ENCODE measurements around the gene LHPP.

Gene LHPP

DNA sequence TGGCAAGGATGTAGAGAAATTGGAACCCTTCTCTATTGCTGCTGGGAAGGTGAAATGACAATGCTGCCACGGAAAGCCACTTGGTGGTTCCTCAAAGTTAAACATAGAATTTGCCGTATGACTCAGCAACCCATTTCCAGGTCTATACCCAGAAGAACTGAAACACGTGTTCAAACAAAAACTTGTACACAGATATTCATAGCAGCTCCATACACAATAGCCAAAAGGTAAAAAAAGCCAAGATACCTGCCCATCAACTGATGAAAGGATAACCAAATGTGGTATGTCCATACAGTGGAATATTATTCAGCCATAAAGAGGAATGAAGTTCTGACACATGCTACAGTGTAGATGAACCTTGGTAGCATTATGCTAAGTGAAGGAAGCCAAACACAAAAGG, 39.1 kb downstream of the LHPP start:
- no peak for DNase-seq

DNA sequence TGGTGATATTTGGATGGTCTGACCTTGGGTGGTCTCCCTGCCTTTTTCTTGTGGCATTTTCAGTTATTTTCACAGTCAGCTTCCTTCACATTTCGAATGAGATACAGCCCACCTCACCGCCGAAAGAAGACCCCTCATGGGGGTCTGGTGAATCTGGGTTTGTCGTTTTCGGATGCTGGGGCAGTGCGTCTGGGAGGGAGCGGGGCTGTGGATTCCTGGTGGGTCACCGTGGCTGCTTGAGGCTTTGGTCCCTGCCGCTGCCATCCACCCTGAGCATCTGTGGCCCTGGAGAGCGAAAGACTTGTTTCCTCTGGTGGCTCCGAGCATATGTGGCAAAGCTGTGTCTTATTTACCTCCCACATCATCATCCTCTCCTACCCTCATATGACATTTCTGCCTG, 43.1 kb downstream of the LHPP start:
- DNase-seq: no peak

DNA sequence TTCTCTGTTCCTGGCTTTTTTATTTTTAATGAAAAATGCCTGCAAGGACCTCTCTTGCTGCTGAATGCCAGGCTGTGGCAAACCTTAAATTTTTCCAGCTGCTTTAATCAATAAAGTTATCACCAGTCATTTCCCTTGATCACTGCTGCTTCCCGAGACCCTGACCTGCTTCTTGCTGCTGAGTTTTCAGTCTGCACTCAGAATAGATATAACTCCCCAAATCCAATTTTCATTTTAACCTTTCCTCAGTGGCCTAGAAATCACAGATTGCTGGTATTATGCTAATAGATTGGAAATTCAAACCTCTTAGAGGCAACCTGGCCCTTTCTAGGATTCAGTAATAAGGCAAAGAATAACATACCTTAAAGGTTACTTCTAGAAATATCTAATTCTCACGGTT, 43.7 kb downstream of the LHPP start:
- DNase-seq: no peak

GRCh38 chr10:124508070-124508667, 46.5 kb downstream of the LHPP start:
- DNase-seq: no peak

GRCh38 chr10:124508907-124509454, 47.4 kb downstream of the LHPP start:
- DNase-seq: no peak

- DNase-seq: no peak
Observed at GRCh38 chr10:124509880-124510632, 48.4 kb downstream of the LHPP start.

GRCh38 chr10:124510759-124511158, 49.1 kb downstream of the LHPP start:
- no peak for DNase-seq

- no peak for DNase-seq
Observed at GRCh38 chr10:124511205-124512039, 49.8 kb downstream of the LHPP start.

DNA sequence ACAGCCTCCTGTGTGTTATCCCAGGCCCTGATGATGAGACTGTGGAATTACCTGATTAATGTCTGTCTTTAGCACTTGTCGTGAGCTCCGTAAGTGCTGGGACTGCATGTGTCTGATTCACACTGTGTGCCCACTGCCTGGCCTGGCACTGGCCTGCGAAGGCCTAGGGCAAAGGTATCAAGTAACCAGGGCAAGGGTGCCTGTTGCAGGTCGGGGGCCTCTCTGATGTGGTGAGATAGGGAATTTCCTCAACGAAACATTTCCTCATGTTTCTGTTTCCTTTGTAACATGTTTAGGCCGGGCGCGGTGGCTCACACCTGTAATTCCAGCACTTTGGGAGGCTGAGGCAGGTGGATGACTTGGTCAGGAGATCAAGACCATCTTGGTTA, 50.4 kb downstream of the LHPP start:
- no peak for DNase-seq

DNA sequence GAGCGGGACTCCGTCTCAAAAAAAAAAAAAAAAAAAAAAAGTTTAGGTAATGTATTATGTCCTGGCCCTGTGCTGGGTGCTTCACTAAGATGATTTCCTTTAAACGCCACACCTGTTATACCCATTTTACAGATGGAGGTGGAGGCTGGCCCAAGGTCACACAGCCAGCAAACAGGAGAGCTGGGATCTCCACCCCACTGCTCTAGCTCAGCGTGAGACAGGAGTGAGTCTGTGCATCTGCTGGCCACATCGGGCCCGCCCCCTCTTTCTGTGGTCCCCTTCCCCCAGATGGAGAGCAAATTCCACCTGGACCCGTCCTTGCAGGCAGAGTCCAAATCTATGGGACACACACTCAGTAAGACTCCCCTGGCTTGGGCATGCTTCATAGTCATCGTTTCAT, 51.0 kb downstream of the LHPP start:
- DNase-seq: no peak

DNA sequence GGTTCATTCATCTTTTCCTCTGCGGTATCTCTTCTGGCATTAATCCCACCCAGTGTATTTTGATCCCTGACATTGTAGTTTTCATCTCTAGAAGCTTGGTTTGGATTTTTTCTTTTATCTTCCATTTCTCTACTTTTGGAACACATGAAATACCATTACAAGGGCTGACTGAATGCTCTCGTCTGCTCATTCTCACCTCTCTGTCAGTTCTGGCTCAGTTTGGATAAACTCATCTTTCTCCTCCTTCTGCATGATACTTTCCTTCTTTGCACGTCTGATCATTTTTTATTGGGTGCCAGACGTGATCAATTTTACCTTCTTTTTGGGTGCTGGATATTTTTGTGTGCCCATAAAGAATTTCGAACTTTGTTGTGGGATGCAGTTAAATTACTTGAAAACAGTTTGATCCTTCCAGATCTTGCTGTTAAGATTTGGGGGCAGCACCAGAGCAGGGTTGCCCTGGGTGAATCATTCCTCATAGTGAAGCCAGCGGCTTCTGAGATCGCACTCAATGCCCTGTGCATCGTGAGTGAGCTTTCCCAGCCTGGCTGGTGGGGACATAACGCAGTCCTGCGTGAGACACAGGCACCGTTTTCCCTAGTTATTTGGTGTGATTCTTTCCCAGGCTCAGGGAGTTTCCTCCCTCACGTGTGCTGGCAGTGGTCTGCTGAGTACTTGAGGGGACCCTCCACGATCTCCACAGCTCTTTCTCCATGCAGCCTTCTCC, 53.8 kb downstream of the LHPP start:
- no peak for DNase-seq

DNA sequence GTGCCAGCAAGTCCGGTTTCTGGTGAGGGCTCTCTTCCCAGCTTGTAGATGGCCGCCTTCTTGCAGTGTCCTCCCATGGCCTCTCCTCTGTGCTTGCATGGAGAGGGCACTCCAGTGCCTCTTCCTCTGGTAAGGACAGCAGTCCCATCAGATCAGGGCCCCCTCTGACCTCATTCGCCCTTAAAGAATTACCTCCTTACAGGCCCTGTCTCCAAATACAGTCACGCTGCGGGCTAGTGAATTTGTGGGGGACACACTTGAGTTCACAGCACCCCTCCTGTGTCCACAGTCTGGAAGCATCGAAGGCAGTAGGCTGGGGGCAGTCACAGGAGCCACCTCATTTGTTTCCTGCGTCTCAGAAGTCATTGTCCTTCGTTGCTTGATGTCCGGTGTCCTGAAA, 54.6 kb downstream of the LHPP start:
- DNase-seq: no peak

DNA sequence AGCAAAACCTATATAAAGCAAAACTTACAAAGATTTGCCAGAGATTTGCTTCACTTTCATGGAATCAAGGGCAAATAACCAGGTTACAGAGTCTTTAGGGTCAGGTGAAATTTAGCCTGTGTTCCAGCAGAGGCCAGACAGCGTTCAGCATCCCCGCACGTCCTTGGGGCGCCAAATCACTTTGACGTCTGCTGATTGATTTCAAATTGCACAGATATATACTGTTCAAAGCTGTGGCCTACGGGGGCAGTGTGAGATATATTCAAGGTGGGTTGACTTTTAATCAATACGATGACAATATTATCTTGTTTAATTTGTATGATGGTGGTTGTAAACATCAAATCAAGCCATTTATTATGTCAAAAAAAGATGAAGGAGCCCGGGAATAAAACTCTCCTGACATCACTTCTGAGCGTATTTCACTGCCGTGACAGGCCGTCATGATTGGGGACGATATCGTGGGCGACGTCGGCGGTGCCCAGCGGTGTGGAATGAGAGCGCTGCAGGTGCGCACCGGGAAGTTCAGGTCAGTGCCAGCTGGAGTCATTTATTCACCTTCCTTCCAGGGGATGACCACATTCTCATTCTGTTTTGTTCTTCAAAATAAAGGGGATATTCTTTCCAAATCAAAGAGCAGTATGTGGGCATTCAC, 55.2 kb downstream of the LHPP start:
- no peak for DNase-seq

DNA sequence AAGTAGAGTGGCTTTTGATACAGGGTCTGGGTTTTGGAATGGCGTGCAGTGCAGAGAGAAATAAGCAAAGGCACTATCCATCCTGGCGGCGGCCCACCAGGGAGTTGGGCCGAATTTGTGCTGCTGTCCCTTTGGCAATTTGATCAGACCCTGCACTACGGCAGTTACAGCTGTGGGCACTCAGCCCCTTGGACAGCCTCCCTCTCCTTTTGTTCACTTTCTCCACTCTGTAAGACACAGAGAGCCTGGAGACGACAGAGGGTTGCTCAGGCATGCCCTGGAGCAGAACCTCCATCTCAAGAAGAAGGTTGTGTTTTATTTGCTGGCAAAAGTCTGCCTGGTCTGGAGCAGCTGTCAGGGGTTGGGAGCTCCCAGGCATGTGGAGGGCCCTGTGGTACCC, 55.8 kb downstream of the LHPP start:
- no peak for DNase-seq

GRCh38 chr10:124517931-124518330, 56.3 kb downstream of the LHPP start:
- DNase-seq: no peak

GRCh38 chr10:124518366-124518765, 56.7 kb downstream of the LHPP start:
- DNase-seq: no peak

- DNase-seq: no peak
Observed at GRCh38 chr10:124520558-124521428, 59.2 kb downstream of the LHPP start.

- no peak for DNase-seq
Observed at GRCh38 chr10:124521429-124521871, 59.8 kb downstream of the LHPP start.

DNA sequence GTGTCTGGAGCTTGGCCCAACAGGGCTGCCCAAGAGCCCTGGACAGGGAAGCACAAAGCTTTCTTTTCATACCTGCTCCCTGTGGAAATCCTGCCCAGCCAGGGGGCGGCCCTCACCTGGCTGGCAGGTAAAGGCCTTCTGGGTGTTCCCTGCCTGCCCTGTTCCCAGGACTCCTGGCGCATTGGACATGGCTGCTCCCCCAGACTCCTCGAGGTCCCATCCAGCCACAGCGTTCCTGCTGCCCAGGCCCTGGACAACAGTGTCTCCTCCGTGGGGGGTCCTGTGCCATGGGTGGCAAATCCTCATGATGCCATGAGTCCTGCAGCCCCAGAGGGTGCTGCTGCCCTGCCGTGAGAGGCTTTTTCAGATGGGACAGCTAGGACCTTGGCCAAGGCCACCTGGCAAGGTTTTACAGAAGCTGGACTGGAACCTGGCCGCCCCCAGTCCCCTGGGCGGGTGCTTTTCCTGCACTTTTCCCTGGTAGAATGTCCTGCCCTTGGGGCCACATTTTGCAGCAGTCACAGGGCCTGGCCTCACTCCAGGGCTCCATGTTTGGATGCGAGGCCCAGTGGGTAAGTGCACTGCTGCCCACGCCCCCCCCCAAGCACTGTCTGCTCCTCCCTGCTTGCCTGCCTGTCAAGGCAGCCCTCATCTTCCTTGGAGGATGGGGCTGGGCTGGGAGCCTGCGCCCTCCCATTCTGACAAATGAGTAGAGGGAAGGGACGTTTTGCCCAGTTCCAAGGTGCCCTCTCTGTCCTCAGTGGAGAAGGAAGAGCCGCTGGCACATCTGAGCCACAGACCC, 60.7 kb downstream of the LHPP start:
- DNase-seq: no peak

Data from T-helper 9 cell (primary cell).